IMR-90 (cell line): ENCODE results near the gene NOL8. TPM values are rescaled to one million over a fixed set of nuclear protein-coding genes. Genes with fewer than 3 reads are reported as not detected.

Source experiments
- ATAC-seq: fragments of 200-7000 bp; cut with Tn5 transposase; 2 replicates; pipeline ENCODE4 v1.9.1; 2020; ENCODE audit warnings: low read depth, mild to moderate bottlenecking, moderate library complexity
- BruUV-seq: library from RNA; stranded (reverse); fragments of 400-500 nt; replicated peaks from 2 replicates; lab custom pipeline; 2021; lab: Mats Ljungman, UMichigan
- CTCF ChIA-PET: fragments of 300-600 bp; formaldehyde crosslinking; extraction: SDS; loops from one replicate; lab custom pipeline; 2021; ENCODE audit warnings: antibody characterized with exemption; lab: Yijun Ruan, JAX
- POLR2A ChIA-PET: fragments of 300-600 bp; sonication (Branson Sonifier 250); formaldehyde crosslinking; loops from one replicate; lab custom pipeline; 2022; ENCODE audit warnings: antibody characterized with exemption; ENCODE audit not compliant: unreplicated experiment; lab: Charles Lee
- DNase-seq: peaks from one replicate; pipeline ENCODE4 v3.0.0; 2013
- H2AFZ ChIP-seq: replicated peaks from 2 replicates; pipeline ENCODE3; 2013; ENCODE audit warnings: low read length, mild to moderate bottlenecking; ENCODE audit not compliant: poor library complexity
- H2AK5ac ChIP-seq: 2 replicates; pipeline ENCODE4 v1.6.1; 2013; ENCODE audit warnings: low read depth, low read length, inconsistent platforms
- H2AK9ac ChIP-seq: replicated peaks from 2 replicates; pipeline ENCODE3; 2013; ENCODE audit warnings: mild to moderate bottlenecking, low read depth, low read length, moderate library complexity; ENCODE audit not compliant: poor library complexity
- H2BK120ac ChIP-seq: 2 replicates; pipeline ENCODE4 v1.6.1; 2013; ENCODE audit warnings: low read depth, low read length, inconsistent platforms
- H2BK15ac ChIP-seq: 3 replicates; pipeline ENCODE4 v1.6.1; 2013; ENCODE audit warnings: low read depth, low read length, inconsistent platforms
- H2BK20ac ChIP-seq: 2 replicates; pipeline ENCODE4 v1.6.1; 2013; ENCODE audit warnings: low read depth, mild to moderate bottlenecking, inconsistent platforms, low read length, moderate library complexity
- H2BK5ac ChIP-seq: 2 replicates; pipeline ENCODE4 v1.6.1; 2013; ENCODE audit warnings: mild to moderate bottlenecking, low read depth, low read length, inconsistent platforms; ENCODE audit not compliant: poor library complexity, severe bottlenecking
- H3K14ac ChIP-seq: replicated peaks from 2 replicates; pipeline ENCODE4 v1.6.1; 2013; ENCODE audit warnings: low read depth, low read length, inconsistent platforms
- H3K18ac ChIP-seq: 2 replicates; pipeline ENCODE4 v1.6.1; 2013; ENCODE audit warnings: low read depth, low read length, control low read depth
- H3K23ac ChIP-seq: 2 replicates; pipeline ENCODE4 v1.6.1; 2013; ENCODE audit warnings: low read depth, low read length, inconsistent platforms
- H3K27ac ChIP-seq: 2 replicates; pipeline ENCODE4 v1.5.1; 2013; ENCODE audit warnings: mild to moderate bottlenecking, control low read depth, low read length; ENCODE audit not compliant: insufficient read depth
- H3K27me3 ChIP-seq: 2 replicates; pipeline ENCODE4 v1.6.1; 2013; ENCODE audit warnings: low read length; ENCODE audit not compliant: control insufficient read depth, insufficient read depth
- H3K36me3 ChIP-seq: 2 replicates; pipeline ENCODE4 v1.6.1; 2013; ENCODE audit warnings: low read length, mixed read lengths; ENCODE audit not compliant: control insufficient read depth, insufficient read depth
- H3K4ac ChIP-seq: 2 replicates; pipeline ENCODE4 v1.6.1; 2013; ENCODE audit warnings: low read depth, low read length, inconsistent platforms
- H3K4me1 ChIP-seq: 2 replicates; pipeline ENCODE4 v1.6.1; 2013; ENCODE audit warnings: low read length, mixed read lengths; ENCODE audit not compliant: control insufficient read depth, insufficient read depth
- H3K4me2 ChIP-seq: 2 replicates; pipeline ENCODE4 v1.6.1; 2013; ENCODE audit warnings: low read depth, mild to moderate bottlenecking, control low read depth, low read length, moderate library complexity
- H3K4me3 ChIP-seq: 2 replicates; pipeline ENCODE4 v1.5.1; 2013; ENCODE audit warnings: low read depth, mild to moderate bottlenecking, control low read depth, low read length, moderate library complexity; ENCODE audit not compliant: insufficient read depth
- H3K56ac ChIP-seq: 2 replicates; pipeline ENCODE4 v1.6.1; 2013; ENCODE audit warnings: low read length, inconsistent platforms; ENCODE audit not compliant: insufficient read depth; ENCODE audit errors: extremely low read depth
- H3K79me1 ChIP-seq, 2 experiments: 2 replicates each; pipeline ENCODE4 v1.6.1; 2013; ENCODE audit warnings: low read length in 2 of 2, inconsistent platforms in 1 of 2, low read depth in 1 of 2
- H3K9ac ChIP-seq: 2 replicates; pipeline ENCODE4 v1.6.1; 2013; ENCODE audit warnings: low read depth, low read length, control low read depth
- H3K9me1 ChIP-seq: 2 replicates; pipeline ENCODE4 v1.6.1; 2013; ENCODE audit warnings: low read length, inconsistent platforms; ENCODE audit not compliant: insufficient read depth
- H3K9me3 ChIP-seq: 2 replicates; pipeline ENCODE4 v1.6.1; 2013; ENCODE audit warnings: low read length; ENCODE audit not compliant: control insufficient read depth, insufficient read depth
- H4K20me1 ChIP-seq: 2 replicates; pipeline ENCODE4 v1.6.1; 2013; ENCODE audit warnings: low read length, inconsistent platforms; ENCODE audit not compliant: insufficient read depth
- H4K5ac ChIP-seq: 2 replicates; pipeline ENCODE4 v1.6.1; 2013; ENCODE audit warnings: mild to moderate bottlenecking, low read depth, low read length, control low read depth
- H4K8ac ChIP-seq, 2 experiments: 2 replicates each; pipeline ENCODE4 v1.6.1; 2013; ENCODE audit warnings: low read depth in 2 of 2, low read length in 2 of 2, control low read depth in 1 of 2, inconsistent platforms in 1 of 2
- H4K91ac ChIP-seq: 2 replicates; pipeline ENCODE4 v1.6.1; 2013; ENCODE audit warnings: low read depth, low read length, inconsistent platforms; ENCODE audit not compliant: insufficient read depth
- CEBPB ChIP-seq: IDR thresholded peaks from 2 replicates; pipeline ENCODE4 v1.6.1; 2012; ENCODE audit warnings: low read depth, low read length, improper control_type of control experiment
- CHD1 ChIP-seq: IDR thresholded peaks from 2 replicates; pipeline ENCODE4 v1.6.1; 2012; ENCODE audit warnings: low read depth, low read length, improper control_type of control experiment
- MAFK ChIP-seq: IDR thresholded peaks from 2 replicates; pipeline ENCODE4 v1.6.1; 2012; ENCODE audit warnings: low read depth, low read length, improper control_type of control experiment
- SMC3 ChIP-seq: fragments of 150-350 bp; IDR thresholded peaks from 2 replicates; pipeline ENCODE4 v1.6.1; 2016; ENCODE audit warnings: low read depth, mild to moderate bottlenecking, antibody characterized with exemption, low read length, moderate library complexity
- WGBS, 2 experiments: methylation state at CpG; one replicate each; pipeline versions ENCODE4 v1.1.5 to v1.1.7; 2013; ENCODE audit warnings: missing lambda C conversion rate in 2 of 2; ENCODE audit not compliant: insufficient read length in 1 of 2; ENCODE audit errors: extremely low coverage in 2 of 2; 5-methylcytosine and 5-hydroxymethylcytosine counted together
- dilution Hi-C: fragments of 300-500 bp; cut with HindIII; formaldehyde crosslinking; loops from one replicate; pipeline ENCODE4 v1.14.3; 2018; ENCODE audit warnings: low sequenced_read_pairs; ENCODE audit not compliant: unreplicated experiment
- in situ Hi-C: fragments of 300-500 bp; cut with MboI; formaldehyde crosslinking; loops from 3 replicates; pipeline ENCODE4 v1.14.3; 2019; ENCODE audit warnings: low sequenced_read_pairs, inconsistent platforms, mixed read lengths
- intact Hi-C: fragments of 100-400 bp; cut with micrococcal nuclease; formaldehyde crosslinking; loops from 2 replicates; pipeline ENCODE4 v1.10.0; 2022
- polyA plus RNA-seq, 3 experiments: library from polyadenylated mRNA; depleted of rRNA; stranded (reverse); fragments of >200 nt; gene quantifications; 2 replicates each; pipeline ENCODE4 v1.2.3, GENCODE V29; 2012; ENCODE audit warnings: low replicate concordance in 1 of 3
- total RNA-seq: library from RNA; depleted of rRNA; stranded (reverse); fragments of >200 nt; gene quantifications from 2 replicates; pipeline ENCODE4 v1.2.3, GENCODE V29; 2012

Gene NOL8
- total and polyA plus RNA-seq, 2 of the 4 experiments (the other 2 are of a cell fraction) = 10.1 to 18.3 TPM

GRCh38 chr9:92289708-92290390 lies 35.3 kb downstream of the NOL8 start:
- peak; percentile 56; the same call in 1 of the 2 replicates for TF ChIP-seq CEBPB
- no peak for TF ChIP-seq SMC3
- TF ChIP-seq MAFK = no peak
- no peak for TF ChIP-seq CHD1
- no peak overlapping the region for H4K91ac ChIP-seq
- ATAC-seq = no peak
- H3K23ac ChIP-seq = no peak overlapping the region
- no peak overlapping the region for H2AFZ ChIP-seq
- H3K79me1 ChIP-seq = peaks cover 8 to 47% of the 10 kb centered on the region in 2 experiments
- H3K4me1 ChIP-seq = peaks cover 6% of the 10 kb centered on the region
- H3K4ac ChIP-seq = no peak overlapping the region
- H3K4me2 ChIP-seq = no peak overlapping the region
- no CpG with 5 or more reads among the region's 5 CpGs for WGBS, 2 experiments
- peaks cover 38% of the 10 kb centered on the region; the same call in 1 of the 2 replicates for H4K20me1 ChIP-seq
- ChIA-PET CTCF (no interaction called here), POLR2A (interaction anchor here (0.8 kb wide), 1 partner anchor 44 kb away, joined by 3 read pairs; no protein-coding TSS in a partner anchor)
- H2BK5ac ChIP-seq = peak overlapping the region; percentile 29
- H3K9me3 ChIP-seq = no peaks in the 10 kb centered on the region
- dilution Hi-C loops (no loop called here), intact Hi-C loops (no loop called here), in situ Hi-C loops (loop anchor here (5.0 to 10.0 kb wide), 2 partner anchors 43 to 155 kb away; no protein-coding TSS in a partner anchor)
- H2BK20ac ChIP-seq = no peak overlapping the region
- no peak overlapping the region for H2AK5ac ChIP-seq
- no peak overlapping the region for H3K14ac ChIP-seq
- no peak overlapping the region for H3K9ac ChIP-seq
- no peak overlapping the region for H3K27ac ChIP-seq
- no peak overlapping the region for H4K8ac ChIP-seq
- peaks cover 19% of the 10 kb centered on the region for H3K36me3 ChIP-seq
- no peak overlapping the region for H3K56ac ChIP-seq
- peak; percentile 60 for DNase-seq
- H2BK120ac ChIP-seq = no peak overlapping the region
- H3K9me1 ChIP-seq = peaks cover 7% of the 10 kb centered on the region
- no peak overlapping the region for H2AK9ac ChIP-seq
- H2BK15ac ChIP-seq = no peak overlapping the region
- H3K18ac ChIP-seq = no peak overlapping the region
- H3K27me3 ChIP-seq = no peaks in the 10 kb centered on the region
- no peak overlapping the region for H4K5ac ChIP-seq
- no peak overlapping the region for H3K4me3 ChIP-seq
- no TSS peak for BruUV-seq
